Parathyroid adenoma (tissue), 2 donors: ENCODE results near the gene SURF2.

ENCODE experiments used
- H2AFZ ChIP-seq: fragments of 300-600 bp; sonication (generic); one replicate; pipeline ENCODE4 v1.7.0; 2017; ENCODE audit warnings: antibody characterized with exemption, mild to moderate bottlenecking
- H3K27ac ChIP-seq: fragments of 300-600 bp; sonication (generic); one replicate; pipeline ENCODE4 v1.7.0; 2017
- H3K27me3 ChIP-seq: fragments of 300-600 bp; sonication (generic); one replicate; pipeline ENCODE4 v1.7.0; 2017; ENCODE audit warnings: low read length; ENCODE audit not compliant: control insufficient read depth, insufficient read depth
- H3K36me3 ChIP-seq: fragments of 300-600 bp; sonication (generic); one replicate; pipeline ENCODE4 v1.7.0; 2017; ENCODE audit warnings: low read length; ENCODE audit not compliant: control insufficient read depth, insufficient read depth
- H3K4me1 ChIP-seq: fragments of 300-600 bp; sonication (generic); one replicate; pipeline ENCODE4 v1.7.0; 2017; ENCODE audit warnings: control low read depth
- H3K4me2 ChIP-seq: fragments of 300-600 bp; sonication (generic); one replicate; pipeline ENCODE4 v1.7.0; 2017; ENCODE audit warnings: low read length
- H3K4me3 ChIP-seq: fragments of 300-600 bp; sonication (generic); one replicate; pipeline ENCODE4 v1.7.0; 2017; ENCODE audit warnings: low read depth, low read length
- H3K79me2 ChIP-seq: fragments of 300-600 bp; sonication (generic); one replicate; pipeline ENCODE4 v1.7.0; 2017; ENCODE audit warnings: control low read depth
- H3K9ac ChIP-seq: fragments of 300-600 bp; sonication (generic); one replicate; pipeline ENCODE4 v1.7.0; 2017; ENCODE audit warnings: mild to moderate bottlenecking
- H3K9me3 ChIP-seq: fragments of 300-600 bp; sonication (generic); one replicate; pipeline ENCODE4 v1.7.0; 2017; ENCODE audit warnings: low read length; ENCODE audit not compliant: control insufficient read depth
- TF ChIP-seq, protein P1 (sequence below): fragments of 300-600 bp; sonication (generic); IDR thresholded peaks from one replicate; pipeline ENCODE4 v1.7.0; 2017; ENCODE audit warnings: antibody characterized with exemption, mild to moderate bottlenecking
- donor health status: primary hyperparathyroidism.

The SURF2 gene

DNA sequence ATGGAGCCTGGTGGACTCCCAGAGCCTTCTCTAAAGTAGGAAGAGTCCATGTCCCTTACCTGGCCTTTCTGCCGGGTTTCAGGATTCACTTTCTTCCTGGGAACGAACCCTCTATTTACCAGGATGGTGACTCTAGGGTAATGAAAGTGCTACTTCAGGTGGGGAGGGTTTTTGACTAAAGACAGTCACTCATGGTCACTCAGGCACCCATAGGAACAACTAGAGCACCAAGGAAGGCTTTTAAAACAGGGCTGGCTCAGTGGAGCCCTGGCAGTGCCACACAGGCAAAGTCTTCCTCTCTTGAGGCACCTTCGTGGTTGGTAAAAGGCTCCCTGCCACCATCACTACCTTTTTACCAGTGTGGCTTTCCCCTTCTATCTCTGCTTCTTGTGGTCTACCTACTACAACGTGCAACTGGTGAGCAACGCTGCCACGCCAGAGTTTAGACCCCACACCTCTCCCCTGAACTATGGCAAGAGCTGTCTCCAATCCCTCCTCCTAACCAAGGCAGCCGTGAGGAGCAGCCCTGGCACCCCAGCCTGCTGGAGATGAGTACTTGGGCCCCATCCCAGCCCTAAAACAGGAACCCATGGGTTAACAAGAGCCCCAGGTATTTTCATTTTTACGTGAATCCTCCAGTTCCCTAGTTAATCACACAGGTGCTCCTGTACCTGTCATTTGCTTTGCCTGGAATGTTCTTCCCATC lies 3.6 kb upstream of the SURF2 start:
- Histone ChIP-seq H3K4me1 (peaks cover 6% of the 10 kb centered on the region), H3K9me3 (no peaks in the 10 kb centered on the region), H3K27me3 (no peaks in the 10 kb centered on the region), H3K4me3 (no peak overlapping the region), H2AFZ (no peak overlapping the region), H3K36me3 (no peaks in the 10 kb centered on the region), H3K4me2 (no peak overlapping the region), H3K79me2 (no peaks in the 10 kb centered on the region), H3K9ac (no peak overlapping the region), H3K27ac (no peak overlapping the region)
- TF ChIP-seq, protein P1, sequence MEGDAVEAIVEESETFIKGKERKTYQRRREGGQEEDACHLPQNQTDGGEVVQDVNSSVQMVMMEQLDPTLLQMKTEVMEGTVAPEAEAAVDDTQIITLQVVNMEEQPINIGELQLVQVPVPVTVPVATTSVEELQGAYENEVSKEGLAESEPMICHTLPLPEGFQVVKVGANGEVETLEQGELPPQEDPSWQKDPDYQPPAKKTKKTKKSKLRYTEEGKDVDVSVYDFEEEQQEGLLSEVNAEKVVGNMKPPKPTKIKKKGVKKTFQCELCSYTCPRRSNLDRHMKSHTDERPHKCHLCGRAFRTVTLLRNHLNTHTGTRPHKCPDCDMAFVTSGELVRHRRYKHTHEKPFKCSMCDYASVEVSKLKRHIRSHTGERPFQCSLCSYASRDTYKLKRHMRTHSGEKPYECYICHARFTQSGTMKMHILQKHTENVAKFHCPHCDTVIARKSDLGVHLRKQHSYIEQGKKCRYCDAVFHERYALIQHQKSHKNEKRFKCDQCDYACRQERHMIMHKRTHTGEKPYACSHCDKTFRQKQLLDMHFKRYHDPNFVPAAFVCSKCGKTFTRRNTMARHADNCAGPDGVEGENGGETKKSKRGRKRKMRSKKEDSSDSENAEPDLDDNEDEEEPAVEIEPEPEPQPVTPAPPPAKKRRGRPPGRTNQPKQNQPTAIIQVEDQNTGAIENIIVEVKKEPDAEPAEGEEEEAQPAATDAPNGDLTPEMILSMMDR = no peak

DNA sequence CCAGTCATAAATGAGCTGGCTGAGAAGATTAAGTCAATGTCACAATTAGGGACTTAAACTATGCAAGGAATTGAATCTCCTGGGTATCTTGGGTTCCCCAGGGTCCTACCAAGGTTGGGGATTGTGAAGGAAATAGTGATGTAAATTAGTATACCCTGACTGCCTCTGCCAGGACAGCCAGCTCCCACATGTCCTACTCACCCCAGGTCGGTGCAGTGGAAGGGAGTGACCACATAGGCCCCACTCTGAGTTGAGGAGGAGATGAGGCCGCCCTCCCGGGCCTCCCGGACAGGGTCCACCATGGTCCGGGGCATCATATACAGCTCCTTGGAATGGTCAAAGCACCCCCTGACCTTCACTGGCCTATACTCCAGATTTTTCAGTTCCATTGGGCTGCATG lies 2.8 kb upstream of the SURF2 start:
- Histone ChIP-seq H3K79me2 (no peaks in the 10 kb centered on the region), H2AFZ (no peak overlapping the region), H3K4me2 (no peak overlapping the region), H3K27ac (no peak overlapping the region), H3K36me3 (no peaks in the 10 kb centered on the region), H3K9ac (no peak overlapping the region), H3K27me3 (no peaks in the 10 kb centered on the region), H3K4me1 (peaks cover 6% of the 10 kb centered on the region), H3K4me3 (no peak overlapping the region), H3K9me3 (no peaks in the 10 kb centered on the region)
- TF ChIP-seq, protein P1 = no peak

DNA sequence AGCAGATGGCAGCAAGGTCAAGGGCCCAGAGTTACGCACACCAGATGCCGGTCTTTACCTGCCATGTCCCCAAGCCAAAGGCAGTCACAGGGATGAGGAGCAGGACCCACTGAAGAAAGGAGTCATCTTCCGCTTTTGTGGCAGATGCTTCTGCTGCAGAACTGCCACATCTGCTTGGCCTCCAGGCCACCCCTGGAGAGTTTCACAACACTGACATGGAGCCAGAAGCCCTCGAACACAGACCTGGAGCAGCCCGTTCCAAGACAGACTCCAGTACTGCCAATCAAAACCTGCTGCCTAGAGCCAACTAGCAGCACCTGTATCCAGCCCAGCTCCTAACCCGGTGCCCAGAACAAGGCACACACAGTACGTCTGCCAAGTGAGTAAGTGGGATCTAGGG lies 1.6 kb upstream of the SURF2 start:
- TF ChIP-seq, protein P1 = no peak
- H3K79me2 ChIP-seq = no peaks in the 10 kb centered on the region
- H3K4me1 ChIP-seq = peaks cover 3% of the 10 kb centered on the region
- no peak overlapping the region for H3K27ac ChIP-seq
- H3K9me3 ChIP-seq = no peaks in the 10 kb centered on the region
- no peak overlapping the region for H3K9ac ChIP-seq
- H3K4me2 ChIP-seq = no peak overlapping the region
- H3K36me3 ChIP-seq = no peaks in the 10 kb centered on the region
- no peak overlapping the region for H2AFZ ChIP-seq
- no peaks in the 10 kb centered on the region for H3K27me3 ChIP-seq
- H3K4me3 ChIP-seq = no peak overlapping the region

DNA sequence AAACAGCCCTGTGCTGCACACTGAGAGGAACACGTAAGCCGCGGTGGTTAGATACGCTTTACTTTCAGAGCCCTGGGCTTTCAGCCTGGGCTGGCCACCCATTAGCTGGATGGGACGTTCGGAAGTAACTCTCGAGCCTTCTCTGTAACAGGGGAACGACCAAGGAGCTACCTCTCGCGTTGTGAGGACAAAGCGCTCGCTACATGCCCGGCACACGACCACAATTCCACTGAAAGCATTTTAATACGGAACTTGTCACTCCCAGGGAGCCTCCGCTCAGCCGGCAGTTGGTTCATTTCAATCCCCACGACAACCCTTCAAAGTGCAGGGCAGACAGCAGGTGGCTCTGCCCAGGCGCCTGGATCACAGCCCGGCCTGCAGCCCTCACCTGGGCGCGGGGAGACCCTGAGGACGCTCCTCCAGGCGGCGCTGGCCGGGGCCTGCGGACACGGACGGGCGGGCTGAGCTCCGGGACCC lies 431 bp upstream of the SURF2 start:
- no peaks in the 10 kb centered on the region for H3K9me3 ChIP-seq
- peak overlapping the region; percentile 88 for H3K4me2 ChIP-seq
- no peak overlapping the region for H3K9ac ChIP-seq
- H3K4me3 ChIP-seq = peak overlapping the region; percentile 74
- no peak overlapping the region for H3K27ac ChIP-seq
- no peaks in the 10 kb centered on the region for H3K36me3 ChIP-seq
- no peaks in the 10 kb centered on the region for H3K27me3 ChIP-seq
- TF ChIP-seq, protein P1 = no peak
- H3K79me2 ChIP-seq = no peaks in the 10 kb centered on the region
- H2AFZ ChIP-seq = no peak overlapping the region
- H3K4me1 ChIP-seq = peaks cover 3% of the 10 kb centered on the region

DNA sequence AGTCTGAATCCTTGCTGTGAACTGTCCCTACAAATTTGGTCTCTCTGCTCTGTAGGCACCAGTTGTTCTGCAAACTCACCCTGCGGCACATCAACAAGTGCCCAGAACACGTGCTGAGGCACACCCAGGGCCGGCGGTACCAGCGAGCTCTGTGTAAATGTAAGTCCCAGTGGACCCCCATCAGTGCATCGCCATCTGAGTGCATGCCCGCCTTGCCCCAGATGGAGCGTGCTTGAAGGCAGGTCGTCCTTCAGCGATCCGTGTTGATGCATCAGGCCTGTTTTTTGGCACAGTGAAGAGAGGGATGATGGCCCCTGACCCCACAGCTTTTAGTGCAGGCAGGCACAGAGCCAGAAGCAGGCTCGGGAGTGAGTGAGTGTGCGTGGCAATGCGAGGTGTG lies 1.3 kb downstream of the SURF2 start:
- TF ChIP-seq, protein P1 = no peak
- Histone ChIP-seq H2AFZ (no peak overlapping the region), H3K79me2 (no peaks in the 10 kb centered on the region), H3K4me2 (no peak overlapping the region), H3K9ac (no peak overlapping the region), H3K27me3 (no peaks in the 10 kb centered on the region), H3K36me3 (no peaks in the 10 kb centered on the region), H3K4me3 (no peak overlapping the region), H3K9me3 (no peaks in the 10 kb centered on the region), H3K27ac (no peak overlapping the region), H3K4me1 (peaks cover 3% of the 10 kb centered on the region)
